ENCODE measurements around the gene NTN1. TPM values are rescaled to one million over a fixed set of nuclear protein-coding genes. Genes with fewer than 3 reads are reported as not detected.
"Not testable (repeated sequence)": the region's sequence is repeated elsewhere in the genome, so short reads cannot be mapped to it uniquely, and the experiment has no call there.

Gene NTN1
- total RNA-seq, 2 experiments from 2014 or later = not detected

DNA sequence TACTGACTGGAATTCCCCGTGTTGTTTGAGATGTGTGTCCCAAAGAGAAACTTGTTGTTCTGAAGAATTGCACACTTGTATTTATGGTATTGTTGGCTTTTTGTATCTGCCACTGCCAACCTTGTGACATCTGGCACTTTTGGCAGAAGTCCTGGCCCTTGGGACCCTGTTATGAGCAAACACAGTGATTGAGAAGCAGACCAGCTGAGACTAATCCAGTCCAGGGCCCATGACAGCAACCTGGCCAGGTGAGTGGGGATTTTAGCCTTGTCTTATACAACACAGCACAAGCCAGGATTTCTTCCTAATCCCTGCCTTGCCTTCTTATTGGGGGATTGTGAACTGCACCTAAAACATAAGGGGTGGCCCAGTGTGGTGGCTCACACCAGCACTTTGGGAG is 80.0 kb downstream of the NTN1 start:
- CTCF ChIA-PET = no interaction called here
- Mint-ChIP-seq H3K36me3 (ENCODE audit: low read depth) (no peaks in the 10 kb centered on the region), H3K4me1 (ENCODE audit: low read depth) (no peaks in the 10 kb centered on the region), H3K27ac (no peak overlapping the region), H3K4me3 (no peak overlapping the region), H3K27me3 (ENCODE audit: low read depth) (peaks cover 11% of the 10 kb centered on the region), H3K9me3 (ENCODE audit: insufficient read depth) (no peaks in the 10 kb centered on the region)
- POLR2A ChIA-PET = no interaction called here
- DNase-seq = no peak
- no peak for ATAC-seq

DNA sequence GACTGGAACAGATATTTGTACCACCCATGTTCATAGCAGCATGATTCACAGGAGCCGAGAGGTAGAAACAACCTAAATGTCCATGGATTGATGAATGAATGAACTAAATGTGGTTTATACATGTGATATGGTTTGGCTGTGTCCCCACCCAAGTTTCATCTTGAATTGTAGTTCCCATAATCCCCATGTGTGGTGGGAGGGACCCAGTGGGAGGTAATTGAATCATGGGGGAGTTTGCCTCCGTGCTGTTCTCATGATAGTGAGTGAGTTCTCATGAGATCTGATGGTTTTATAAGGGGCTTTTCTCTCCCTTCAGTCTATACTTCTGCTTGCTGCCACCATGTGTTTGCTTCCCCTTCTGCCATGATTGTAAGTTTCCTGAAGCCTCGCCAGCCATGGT is 81.9 kb downstream of the NTN1 start:
- H3K4me3 Mint-ChIP-seq; DNase-seq; H3K27ac Mint-ChIP-seq; CTCF ChIA-PET; H3K36me3 Mint-ChIP-seq (ENCODE audit: low read depth); H3K4me1 Mint-ChIP-seq (ENCODE audit: low read depth); H3K27me3 Mint-ChIP-seq (ENCODE audit: low read depth); POLR2A ChIA-PET; ATAC-seq; H3K9me3 Mint-ChIP-seq (ENCODE audit: insufficient read depth): not testable (repeated sequence)

DNA sequence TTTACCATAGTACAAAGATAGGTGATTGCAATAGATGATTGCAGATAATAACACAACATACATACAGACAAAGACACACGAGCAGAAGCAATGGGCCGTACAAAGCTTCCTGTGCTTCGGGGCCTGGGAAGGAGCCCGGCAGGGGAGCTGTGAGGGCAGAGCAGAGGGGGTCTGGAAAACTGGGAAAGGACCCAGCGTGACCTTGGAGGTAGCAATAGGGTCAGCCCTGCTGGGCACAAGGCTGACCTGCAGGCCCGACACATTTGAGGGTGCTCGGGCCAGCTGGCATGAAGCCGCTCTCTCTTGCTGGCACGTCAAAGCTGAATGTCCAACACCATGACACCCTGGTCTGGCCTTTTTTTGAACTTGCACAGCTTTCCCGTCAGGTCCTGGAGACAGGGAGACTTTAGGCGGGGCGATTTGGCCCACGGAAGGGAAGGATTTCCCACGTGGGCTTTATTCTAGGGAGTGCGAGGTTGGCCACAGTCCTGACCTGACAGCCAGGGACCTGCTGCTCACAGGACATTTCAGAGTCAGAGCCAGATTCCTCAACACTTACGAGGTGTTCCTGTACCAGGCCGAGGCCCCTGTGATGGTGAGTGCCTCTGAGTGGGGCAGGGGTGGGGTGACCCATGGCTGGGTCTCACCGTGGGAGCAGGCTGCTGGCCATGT is 83.2 kb downstream of the NTN1 start:
- no peaks in the 10 kb centered on the region for H3K36me3 Mint-ChIP-seq (ENCODE audit: low read depth)
- no peaks in the 10 kb centered on the region for H3K4me1 Mint-ChIP-seq (ENCODE audit: low read depth)
- H3K27me3 Mint-ChIP-seq (ENCODE audit: low read depth) = peaks cover 6% of the 10 kb centered on the region
- ATAC-seq (no peak), DNase-seq (no peak)
- no peak overlapping the region for H3K4me3 Mint-ChIP-seq
- CTCF ChIA-PET = no interaction called here
- POLR2A ChIA-PET = no interaction called here
- H3K27ac Mint-ChIP-seq = no peak overlapping the region
- no peaks in the 10 kb centered on the region for H3K9me3 Mint-ChIP-seq (ENCODE audit: insufficient read depth)

DNA sequence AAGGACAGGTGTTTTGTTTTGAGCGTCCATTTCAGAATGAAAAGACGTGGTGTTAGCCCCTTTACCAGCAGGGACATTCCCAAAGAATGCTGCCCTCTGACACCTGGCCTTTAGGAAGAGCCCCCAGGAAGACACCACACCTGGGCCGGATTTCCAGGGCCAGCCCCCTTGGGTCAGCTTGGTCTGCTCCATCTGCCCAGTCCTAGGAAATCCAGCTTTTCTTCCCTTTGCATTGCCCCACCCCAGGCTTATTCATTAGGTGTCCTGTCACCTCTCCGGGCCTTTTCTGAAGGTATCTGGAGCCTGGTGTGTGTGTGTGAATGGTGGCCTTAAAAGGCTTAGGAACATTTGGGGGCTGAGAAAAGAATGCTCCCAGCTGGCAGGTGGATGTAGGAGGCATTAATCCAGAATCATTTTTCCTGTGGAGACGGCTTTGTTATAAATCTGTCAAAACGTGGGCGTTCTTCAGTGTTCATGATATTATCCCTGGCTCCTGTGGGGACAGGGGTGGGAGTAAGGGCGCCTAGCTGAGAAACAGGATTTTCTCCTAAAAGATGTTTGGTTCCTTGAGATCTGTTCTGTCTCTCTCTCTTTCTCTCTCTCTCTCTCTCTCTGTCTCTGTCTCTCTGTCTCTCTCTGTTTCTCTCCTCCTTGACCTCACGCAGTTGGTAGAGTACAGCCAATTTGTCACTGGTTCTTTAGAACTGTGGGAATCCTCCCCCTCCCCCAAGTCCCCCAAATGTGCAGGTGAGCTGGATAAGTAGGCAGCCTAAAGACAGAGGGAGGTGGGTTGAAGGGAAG is 84.0 kb downstream of the NTN1 start:
- H3K4me1 Mint-ChIP-seq (ENCODE audit: low read depth) = no peaks in the 10 kb centered on the region
- H3K27ac Mint-ChIP-seq = no peak overlapping the region
- no peaks in the 10 kb centered on the region for H3K36me3 Mint-ChIP-seq (ENCODE audit: low read depth)
- CTCF ChIA-PET = no interaction called here
- DNase-seq = no peak
- no peaks in the 10 kb centered on the region for H3K9me3 Mint-ChIP-seq (ENCODE audit: insufficient read depth)
- peaks cover 6% of the 10 kb centered on the region for H3K27me3 Mint-ChIP-seq (ENCODE audit: low read depth)
- ATAC-seq = no peak
- H3K4me3 Mint-ChIP-seq = no peak overlapping the region
- POLR2A ChIA-PET = no interaction called here

GRCh38 chr17:9106278-9106677 is 85.0 kb downstream of the NTN1 start:
- POLR2A ChIA-PET; H3K27ac Mint-ChIP-seq; DNase-seq; H3K36me3 Mint-ChIP-seq (ENCODE audit: low read depth); ATAC-seq; H3K4me1 Mint-ChIP-seq (ENCODE audit: low read depth); H3K9me3 Mint-ChIP-seq (ENCODE audit: insufficient read depth); H3K27me3 Mint-ChIP-seq (ENCODE audit: low read depth); CTCF ChIA-PET; H3K4me3 Mint-ChIP-seq: not testable (repeated sequence)

GRCh38 chr17:9107527-9107926 is 86.2 kb downstream of the NTN1 start:
- Mint-ChIP-seq H3K36me3 (ENCODE audit: low read depth) (no peaks in the 10 kb centered on the region), H3K27me3 (ENCODE audit: low read depth) (peaks cover 4% of the 10 kb centered on the region), H3K4me3 (no peak overlapping the region), H3K4me1 (ENCODE audit: low read depth) (no peaks in the 10 kb centered on the region), H3K9me3 (ENCODE audit: insufficient read depth) (no peaks in the 10 kb centered on the region), H3K27ac (no peak overlapping the region)
- DNase-seq (no peak), ATAC-seq (no peak)
- CTCF ChIA-PET = no interaction called here
- POLR2A ChIA-PET = no interaction called here

GRCh38 chr17:9108146-9108545 is 86.8 kb downstream of the NTN1 start:
- DNase-seq (no peak), ATAC-seq (no peak)
- Mint-ChIP-seq H3K4me3 (no peak overlapping the region), H3K27me3 (ENCODE audit: low read depth) (peaks cover 4% of the 10 kb centered on the region), H3K27ac (no peak overlapping the region), H3K9me3 (ENCODE audit: insufficient read depth) (no peaks in the 10 kb centered on the region), H3K36me3 (ENCODE audit: low read depth) (no peaks in the 10 kb centered on the region), H3K4me1 (ENCODE audit: low read depth) (no peaks in the 10 kb centered on the region)
- POLR2A ChIA-PET = no interaction called here
- CTCF ChIA-PET = no interaction called here

DNA sequence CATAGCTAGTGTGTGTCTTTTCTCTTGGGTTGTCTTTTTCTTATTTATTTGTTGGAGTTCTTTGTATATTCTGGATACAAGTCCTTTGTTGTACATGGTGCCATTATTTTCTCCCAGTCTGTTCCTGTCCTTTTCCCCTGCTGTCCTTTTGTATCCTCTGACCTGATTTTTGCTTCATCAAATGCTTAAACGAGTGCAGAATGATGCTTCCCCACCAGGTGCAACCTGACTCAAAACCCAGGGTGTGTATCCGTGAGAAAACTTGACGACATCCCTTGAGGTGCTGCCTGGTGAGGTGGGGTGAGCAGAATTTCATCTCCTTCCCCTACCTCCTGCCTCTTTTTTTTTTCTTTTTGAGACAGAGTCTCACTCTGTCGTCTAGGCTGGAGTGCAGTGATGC is 88.6 kb downstream of the NTN1 start:
- Mint-ChIP-seq H3K27ac (no peak overlapping the region), H3K4me1 (ENCODE audit: low read depth) (peaks cover 3% of the 10 kb centered on the region), H3K36me3 (ENCODE audit: low read depth) (no peaks in the 10 kb centered on the region), H3K27me3 (ENCODE audit: low read depth) (peaks cover 4% of the 10 kb centered on the region), H3K4me3 (no peak overlapping the region), H3K9me3 (ENCODE audit: insufficient read depth) (no peaks in the 10 kb centered on the region)
- CTCF ChIA-PET = interaction anchor here (1.2 kb wide), 1 partner anchor 182 kb away, joined by 3 read pairs; no protein-coding TSS in a partner anchor
- POLR2A ChIA-PET = no interaction called here
- ATAC-seq (no peak), DNase-seq (no peak)

GRCh38 chr17:9110501-9110900 is 89.2 kb downstream of the NTN1 start:
- H3K4me1 Mint-ChIP-seq (ENCODE audit: low read depth) = peaks cover 8% of the 10 kb centered on the region
- ATAC-seq (no peak), DNase-seq (no peak)
- no peaks in the 10 kb centered on the region for H3K36me3 Mint-ChIP-seq (ENCODE audit: low read depth)
- H3K27ac Mint-ChIP-seq = no peak overlapping the region
- CTCF ChIA-PET = interaction anchor here (1.2 kb wide), 1 partner anchor 182 kb away, joined by 3 read pairs; no protein-coding TSS in a partner anchor
- H3K9me3 Mint-ChIP-seq (ENCODE audit: insufficient read depth) = no peaks in the 10 kb centered on the region
- POLR2A ChIA-PET = no interaction called here
- H3K27me3 Mint-ChIP-seq (ENCODE audit: low read depth) = peaks cover 4% of the 10 kb centered on the region
- no peak overlapping the region for H3K4me3 Mint-ChIP-seq

- ChIA-PET CTCF (interaction anchor here (1.0 to 2.8 kb wide), 9 partner anchors 20 to 439 kb away, joined by 3 to 22 read pairs (median 4); no protein-coding TSS in a partner anchor), POLR2A (interaction anchor here (0.6 kb wide), 3 partner anchors 9 to 409 kb away, joined by 3 to 4 read pairs (median 3); no protein-coding TSS in a partner anchor)
- peak overlapping the region; percentile 54 for H3K27ac Mint-ChIP-seq
- H3K4me3 Mint-ChIP-seq = peak overlapping the region; percentile 59
- peaks cover 9% of the 10 kb centered on the region for H3K27me3 Mint-ChIP-seq (ENCODE audit: low read depth)
- no peaks in the 10 kb centered on the region for H3K36me3 Mint-ChIP-seq (ENCODE audit: low read depth)
- ATAC-seq (peak; percentile 94), DNase-seq (peak; percentile 70)
- H3K4me1 Mint-ChIP-seq (ENCODE audit: low read depth) = peaks cover 12% of the 10 kb centered on the region
- peaks cover 3% of the 10 kb centered on the region for H3K9me3 Mint-ChIP-seq (ENCODE audit: insufficient read depth)
Measured at GRCh38 chr17:9115214-9116191, 94.2 kb downstream of the NTN1 start.

- Mint-ChIP-seq H3K27ac (peak overlapping the region; percentile 23), H3K4me1 (ENCODE audit: low read depth) (peaks cover 12% of the 10 kb centered on the region), H3K27me3 (ENCODE audit: low read depth) (peaks cover 6% of the 10 kb centered on the region), H3K9me3 (ENCODE audit: insufficient read depth) (peaks cover 3% of the 10 kb centered on the region), H3K36me3 (ENCODE audit: low read depth) (no peaks in the 10 kb centered on the region), H3K4me3 (no peak overlapping the region)
- ATAC-seq (no peak), DNase-seq (no peak)
- POLR2A ChIA-PET = no interaction called here
- CTCF ChIA-PET = interaction anchor here (2.8 kb wide), 1 partner anchor 176 kb away, joined by 22 read pairs; no protein-coding TSS in a partner anchor
Measured at GRCh38 chr17:9116311-9116835, 95.1 kb downstream of the NTN1 start.

All from activated CD8-positive, alpha-beta T cell treated with anti-CD3 and anti-CD28 coated beads, Interleukin-2, amount 10 ng/mL, durations not matched to agents 7 days and 5 days (primary cell).